Fibroblast of villous mesenchyme (primary cell): Measurements from ENCODE around the gene SGMS1. TPM values are rescaled to one million over a fixed set of nuclear protein-coding genes. Genes with fewer than 3 reads are reported as not detected.
"Not testable (repeated sequence)": the region's sequence is repeated elsewhere in the genome, so short reads cannot be mapped to it uniquely, and the experiment has no call there.

Experiments
- DNase-seq: peaks from one replicate; pipeline ENCODE4 v3.0.0-alpha.2; 2010; ENCODE audit warnings: low read depth
- H3K4me3 ChIP-seq: 2 replicates; pipeline ENCODE4 v1.5.1; 2011; ENCODE audit warnings: low read depth, mild to moderate bottlenecking, low read length
- total RNA-seq: library from RNA; depleted of rRNA; stranded (reverse); fragments of >200 nt; gene quantifications from 2 replicates; pipeline ENCODE4 v1.2.3, GENCODE V29; 2012
- TF ChIP-seq, protein P1 (sequence below): IDR thresholded peaks from 2 replicates; pipeline ENCODE4 v1.5.1; 2012; ENCODE audit warnings: low read depth, mild to moderate bottlenecking, low read length; ENCODE audit not compliant: insufficient read depth

Gene SGMS1
- total RNA-seq, 1 donor: 57.9 TPM

DNA sequence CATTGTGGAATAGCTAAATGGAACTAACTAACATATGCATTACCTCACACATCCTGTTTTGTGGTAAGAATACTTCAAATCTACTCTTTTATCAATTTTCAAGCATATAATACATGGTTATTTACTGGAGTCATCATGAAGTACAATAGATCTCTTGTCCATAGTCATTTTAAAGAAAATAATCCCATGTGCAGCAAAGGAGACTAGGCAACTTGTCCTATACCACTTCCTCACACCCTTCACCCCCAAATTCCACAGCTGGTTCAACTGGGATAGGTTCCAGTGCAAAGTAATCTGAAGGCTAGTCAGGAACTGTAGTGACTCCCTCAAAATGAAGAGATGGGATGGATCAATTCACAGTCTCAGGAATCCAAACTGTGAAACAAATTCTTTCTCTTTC lies 176.1 kb downstream of the SGMS1 start:
- no peak for DNase-seq
- no peak overlapping the region for H3K4me3 ChIP-seq
- TF ChIP-seq, protein P1, sequence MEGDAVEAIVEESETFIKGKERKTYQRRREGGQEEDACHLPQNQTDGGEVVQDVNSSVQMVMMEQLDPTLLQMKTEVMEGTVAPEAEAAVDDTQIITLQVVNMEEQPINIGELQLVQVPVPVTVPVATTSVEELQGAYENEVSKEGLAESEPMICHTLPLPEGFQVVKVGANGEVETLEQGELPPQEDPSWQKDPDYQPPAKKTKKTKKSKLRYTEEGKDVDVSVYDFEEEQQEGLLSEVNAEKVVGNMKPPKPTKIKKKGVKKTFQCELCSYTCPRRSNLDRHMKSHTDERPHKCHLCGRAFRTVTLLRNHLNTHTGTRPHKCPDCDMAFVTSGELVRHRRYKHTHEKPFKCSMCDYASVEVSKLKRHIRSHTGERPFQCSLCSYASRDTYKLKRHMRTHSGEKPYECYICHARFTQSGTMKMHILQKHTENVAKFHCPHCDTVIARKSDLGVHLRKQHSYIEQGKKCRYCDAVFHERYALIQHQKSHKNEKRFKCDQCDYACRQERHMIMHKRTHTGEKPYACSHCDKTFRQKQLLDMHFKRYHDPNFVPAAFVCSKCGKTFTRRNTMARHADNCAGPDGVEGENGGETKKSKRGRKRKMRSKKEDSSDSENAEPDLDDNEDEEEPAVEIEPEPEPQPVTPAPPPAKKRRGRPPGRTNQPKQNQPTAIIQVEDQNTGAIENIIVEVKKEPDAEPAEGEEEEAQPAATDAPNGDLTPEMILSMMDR: no peak

DNA sequence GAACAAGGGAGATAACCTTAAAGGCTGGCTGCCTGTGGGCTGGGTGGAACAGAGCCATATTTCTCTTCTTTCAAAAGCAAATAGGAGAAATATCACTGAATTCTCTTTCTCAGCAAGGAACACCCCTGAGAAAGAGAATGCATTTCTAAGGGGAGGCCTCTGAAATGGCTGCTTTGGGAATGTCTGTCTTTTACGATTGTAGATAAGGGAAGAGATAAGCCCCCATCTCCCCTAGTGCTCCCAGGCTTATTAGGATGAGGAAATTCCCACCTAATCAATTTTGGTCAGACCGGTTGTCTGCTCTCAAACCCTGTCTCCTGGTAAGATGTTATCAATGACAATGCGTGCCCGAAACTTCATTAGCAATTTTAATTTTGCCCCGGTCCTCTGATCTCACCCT lies 178.0 kb downstream of the SGMS1 start:
- not testable (repeated sequence) for H3K4me3 ChIP-seq, DNase-seq

DNA sequence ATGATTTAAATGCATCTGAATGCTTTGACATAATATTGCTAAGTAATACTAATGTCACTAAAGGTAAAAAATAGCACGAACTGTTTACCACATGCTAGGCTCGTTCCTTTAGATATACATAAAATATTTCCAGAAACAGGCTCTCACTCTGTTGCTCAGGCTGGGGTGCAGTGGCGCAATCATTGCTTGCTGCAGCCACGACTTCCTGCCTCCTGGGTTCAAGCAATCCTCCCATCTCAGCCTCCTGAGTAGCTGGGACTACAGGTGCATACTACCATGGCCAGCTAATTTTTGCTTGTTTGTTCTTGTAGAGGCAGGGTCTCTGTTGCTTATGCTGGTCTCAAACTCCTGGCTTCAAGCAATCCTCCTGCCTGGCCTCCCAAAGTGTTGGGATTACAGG lies 183.3 kb downstream of the SGMS1 start:
- no peak for DNase-seq
- TF ChIP-seq, protein P1: no peak
- H3K4me3 ChIP-seq: no peak overlapping the region

DNA sequence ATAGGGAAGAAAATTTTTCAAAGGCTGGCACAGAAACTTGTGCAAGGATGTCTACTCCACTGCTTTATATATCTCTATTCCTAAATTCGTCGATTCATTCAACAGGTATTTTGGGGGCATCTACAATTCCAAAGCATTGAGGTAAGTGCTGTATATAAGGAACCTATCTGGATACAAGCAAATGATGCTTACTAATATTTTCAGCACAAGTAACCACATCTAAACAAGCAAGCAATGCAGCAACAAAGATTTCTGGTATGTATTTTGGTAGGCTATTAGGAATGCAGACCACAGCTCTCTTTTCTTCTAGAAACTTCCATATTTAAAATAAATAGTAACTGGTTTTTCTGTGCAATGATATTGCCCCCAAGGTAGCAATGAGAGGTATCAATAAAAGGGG lies 183.9 kb downstream of the SGMS1 start:
- H3K4me3 ChIP-seq: no peak overlapping the region
- TF ChIP-seq, protein P1: no peak
- DNase-seq: no peak

DNA sequence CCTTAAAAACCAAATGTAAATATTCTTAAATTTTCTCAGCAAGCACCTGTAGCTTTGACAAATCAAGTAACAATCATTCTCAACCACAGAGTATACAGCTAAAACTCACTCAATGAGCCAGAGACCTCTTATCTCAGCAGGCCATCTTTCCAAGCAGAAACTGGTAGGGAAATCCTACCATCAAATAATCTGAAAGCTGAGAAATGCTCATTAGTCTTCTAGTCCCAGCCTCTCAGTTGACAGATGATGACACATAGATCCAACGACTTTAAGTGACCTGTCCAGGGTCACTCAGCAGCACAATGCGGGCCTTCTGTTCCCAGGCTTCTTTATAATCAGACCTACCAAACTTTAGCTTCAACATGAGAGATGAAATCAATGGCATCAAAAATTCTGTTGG lies 184.6 kb downstream of the SGMS1 start:
- TF ChIP-seq, protein P1: no peak
- DNase-seq: no peak

DNA sequence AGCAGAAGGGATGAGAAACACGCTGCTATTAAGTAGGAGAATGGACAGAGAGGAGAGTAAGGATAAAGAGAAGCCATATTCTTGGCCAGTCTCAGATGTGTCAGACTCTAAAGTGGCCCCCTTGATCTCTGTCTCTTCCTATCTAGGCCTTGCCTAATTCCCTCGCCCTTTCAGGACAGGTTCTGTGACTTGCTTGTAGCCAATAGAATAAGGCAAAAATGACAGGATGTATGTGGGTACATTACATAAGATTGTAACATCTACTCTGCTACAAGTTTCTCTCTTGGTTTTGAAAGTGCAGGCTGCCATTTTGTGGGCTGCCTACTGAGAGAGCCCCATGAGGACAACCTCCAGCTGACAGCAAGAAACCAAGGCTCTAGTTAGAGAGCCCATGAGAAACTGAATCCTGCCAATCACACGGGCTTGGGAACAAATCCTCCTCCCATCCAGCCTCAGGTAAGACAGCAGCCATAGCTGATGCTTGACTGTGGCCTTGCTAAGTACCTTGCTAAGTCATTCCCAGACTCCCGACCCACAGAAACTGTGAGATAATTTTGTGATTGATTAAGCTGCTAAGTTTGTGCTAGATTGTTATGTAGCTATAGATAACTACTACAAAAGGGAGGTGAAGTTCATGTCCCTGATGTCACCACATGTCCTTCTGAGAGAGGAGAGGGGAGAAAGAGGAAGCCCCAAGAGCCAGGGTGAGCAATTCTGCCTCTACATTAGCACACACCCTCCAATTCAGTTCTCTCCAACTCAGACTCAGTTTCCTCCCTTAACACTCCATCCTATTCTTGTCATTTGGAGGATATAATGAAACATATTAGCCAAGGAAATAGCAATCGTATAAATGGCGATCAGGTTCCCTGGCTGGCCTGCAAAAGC lies 185.5 kb downstream of the SGMS1 start:
- DNase-seq: no peak
- TF ChIP-seq, protein P1: no peak
- H3K4me3 ChIP-seq: no peak overlapping the region

More for the DNA sequence above, 184.6 kb downstream of the SGMS1 start:
- H3K4me3 ChIP-seq: no peak overlapping the region

DNA sequence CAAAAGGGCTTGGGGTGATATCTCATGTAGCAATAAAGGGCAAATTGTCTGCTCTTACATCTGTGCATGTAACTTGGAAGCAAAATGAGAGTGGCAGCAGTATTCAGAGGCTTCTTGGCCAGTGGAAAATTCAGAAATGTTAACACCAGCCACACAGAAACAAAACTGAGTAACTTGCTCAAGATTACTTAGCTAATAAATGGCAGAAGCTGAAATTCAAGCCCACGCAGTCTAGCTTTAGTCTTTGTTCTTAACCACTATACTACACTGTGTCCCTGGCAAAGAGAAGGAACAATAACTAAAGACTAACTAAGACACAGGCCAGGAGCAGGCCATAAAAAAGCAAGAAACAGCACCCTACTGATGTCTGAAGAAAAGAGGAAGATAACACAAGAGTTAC lies 186.5 kb downstream of the SGMS1 start:
- no peak overlapping the region for H3K4me3 ChIP-seq
- TF ChIP-seq, protein P1: no peak
- DNase-seq: no peak
